ENCODE results near the gene MARCHF10. TPM values are rescaled to one million over a fixed set of nuclear protein-coding genes. Genes with fewer than 3 reads are reported as not detected.
A peak's percentile ranks its signal among the peaks of the same experiment; 100 is the strongest.

Gene MARCHF10
- total RNA-seq, 4 donors from 2014 or later: 0.33 to 0.52 (median 0.42) TPM; not detected in 1

DNA sequence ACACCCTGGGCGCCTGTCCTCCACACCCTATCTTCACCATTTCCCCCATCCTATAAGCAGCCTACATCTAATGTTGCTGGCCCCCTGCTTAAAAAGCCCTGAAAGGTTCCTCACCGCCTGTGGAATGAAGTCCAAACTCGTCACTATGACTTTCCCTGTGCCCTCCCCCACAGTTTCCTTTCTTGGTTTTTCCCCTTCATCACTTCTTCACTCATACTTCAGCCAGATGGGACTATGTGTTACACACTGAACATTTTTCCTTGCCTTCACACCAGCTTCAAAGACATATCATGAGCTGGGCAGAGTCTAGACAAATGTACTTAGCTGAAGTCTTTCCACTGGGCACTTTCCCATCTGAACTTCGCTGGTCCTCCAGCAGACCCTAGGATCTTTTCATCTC, 1.5 kb upstream of the MARCHF10 start:
- DNase-seq (ENCODE audit: extremely low spot score): no peak

DNA sequence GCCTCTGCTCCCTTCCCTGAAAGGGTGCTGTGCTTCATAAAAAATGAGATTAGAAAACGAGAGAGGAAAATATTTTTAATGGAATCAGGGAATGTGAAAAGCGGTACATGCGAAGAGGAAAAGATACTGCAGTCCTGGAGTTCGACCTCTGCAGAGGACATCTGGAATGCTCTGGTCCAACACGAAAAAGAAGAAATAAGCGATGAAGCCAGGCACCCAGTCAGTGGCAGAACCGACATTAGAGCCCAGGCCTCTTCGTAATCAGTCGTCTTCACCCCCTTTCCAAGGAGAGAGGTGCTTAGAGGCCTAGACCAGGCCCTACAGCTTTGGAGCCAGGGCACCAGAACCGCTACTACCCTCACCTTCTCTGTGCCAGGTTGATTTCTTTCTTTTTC, 459 bp upstream of the MARCHF10 start:
- Histone ChIP-seq H3K27ac (replicated peaks in 1 of 4) (no peak overlapping the region), H3K27me3 (peaks cover 0 to 45% (median 12%) of the 10 kb centered on the region in 4 donors)

More for the DNA sequence above, 1.5 kb upstream of the MARCHF10 start:
- Histone ChIP-seq H3K27me3 (peaks cover 0 to 34% (median 12%) of the 10 kb centered on the region in 4 donors), H3K27ac (replicated peaks in 1 of 4) (no peak overlapping the region), H3K4me3 (no peak overlapping the region), H3K9me3 (peaks cover 0 to 5% (median 1%) of the 10 kb centered on the region in 4 donors), H3K4me1 (peaks cover 4 to 11% (median 9%) of the 10 kb centered on the region in 4 donors), H3K36me3 (no peaks in the 10 kb centered on the region)
- intact Hi-C loops (cut with DNase I): loop anchor here (10.0 kb wide), 1 partner anchor 155 kb away; the partner anchor contains the start of gene TANC2
- TF ChIP-seq POLR2A (IDR thresholded peaks at IDR 0.05; ENCODE audit: low read depth) (no peak), EP300 (IDR thresholded peaks at IDR 0.05) (no peak), POLR2AphosphoS5 (IDR thresholded peaks at IDR 0.05) (no peak)
- TF ChIP-seq, protein P1, sequence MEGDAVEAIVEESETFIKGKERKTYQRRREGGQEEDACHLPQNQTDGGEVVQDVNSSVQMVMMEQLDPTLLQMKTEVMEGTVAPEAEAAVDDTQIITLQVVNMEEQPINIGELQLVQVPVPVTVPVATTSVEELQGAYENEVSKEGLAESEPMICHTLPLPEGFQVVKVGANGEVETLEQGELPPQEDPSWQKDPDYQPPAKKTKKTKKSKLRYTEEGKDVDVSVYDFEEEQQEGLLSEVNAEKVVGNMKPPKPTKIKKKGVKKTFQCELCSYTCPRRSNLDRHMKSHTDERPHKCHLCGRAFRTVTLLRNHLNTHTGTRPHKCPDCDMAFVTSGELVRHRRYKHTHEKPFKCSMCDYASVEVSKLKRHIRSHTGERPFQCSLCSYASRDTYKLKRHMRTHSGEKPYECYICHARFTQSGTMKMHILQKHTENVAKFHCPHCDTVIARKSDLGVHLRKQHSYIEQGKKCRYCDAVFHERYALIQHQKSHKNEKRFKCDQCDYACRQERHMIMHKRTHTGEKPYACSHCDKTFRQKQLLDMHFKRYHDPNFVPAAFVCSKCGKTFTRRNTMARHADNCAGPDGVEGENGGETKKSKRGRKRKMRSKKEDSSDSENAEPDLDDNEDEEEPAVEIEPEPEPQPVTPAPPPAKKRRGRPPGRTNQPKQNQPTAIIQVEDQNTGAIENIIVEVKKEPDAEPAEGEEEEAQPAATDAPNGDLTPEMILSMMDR (IDR thresholded peaks at IDR 0.05): no peak
- 86% methylated on average over 4 of the region's 4 CpGs for WGBS

DNA sequence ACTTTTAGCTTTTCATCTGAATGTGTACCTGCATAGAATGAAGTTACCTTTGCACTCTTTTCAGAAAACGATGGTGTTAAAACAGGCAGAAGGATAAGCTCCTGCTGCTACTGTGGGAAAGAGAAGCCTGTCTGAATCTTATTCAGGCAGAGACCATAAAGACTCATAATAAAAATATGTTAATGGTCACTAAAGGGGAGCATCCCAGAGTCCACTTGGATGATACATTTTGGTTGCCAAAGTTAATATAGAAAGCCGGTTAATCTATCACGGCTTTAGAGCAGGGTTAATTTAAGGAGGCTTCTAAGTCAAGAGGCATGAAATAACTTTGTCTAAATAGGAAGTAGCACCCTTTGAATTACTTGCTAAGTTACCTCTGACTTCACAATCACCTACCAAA, 2.9 kb downstream of the MARCHF10 start:
- no peaks in the 10 kb centered on the region for H3K36me3 ChIP-seq
- TF ChIP-seq POLR2AphosphoS5 (IDR thresholded peaks at IDR 0.05) (no peak), EP300 (IDR thresholded peaks at IDR 0.05) (no peak), POLR2A (IDR thresholded peaks at IDR 0.05; ENCODE audit: low read depth) (no peak)
- TF ChIP-seq, protein P1 (IDR thresholded peaks at IDR 0.05): no peak
- 90% methylated on average over 3 of the region's 3 CpGs for WGBS

More for the DNA sequence above, 459 bp upstream of the MARCHF10 start:
- H3K4me3 ChIP-seq: peak overlapping the region in 3 of 4 donors; percentile 36 to 40 (median 40)
- no peak for DNase-seq (ENCODE audit: extremely low spot score)
- intact Hi-C loops (cut with DNase I): no loop called here
- no peaks in the 10 kb centered on the region for H3K36me3 ChIP-seq
- H3K4me1 ChIP-seq: peaks cover 4 to 11% (median 9%) of the 10 kb centered on the region in 4 donors
- WGBS: 68% methylated on average over 10 of the region's 10 CpGs
- H3K9me3 ChIP-seq: no peaks in the 10 kb centered on the region
- TF ChIP-seq EP300 (IDR thresholded peaks at IDR 0.05): no peak
- TF ChIP-seq POLR2A (IDR thresholded peaks at IDR 0.05; ENCODE audit: low read depth): no peak
- no peak for TF ChIP-seq POLR2AphosphoS5 (IDR thresholded peaks at IDR 0.05)

DNA sequence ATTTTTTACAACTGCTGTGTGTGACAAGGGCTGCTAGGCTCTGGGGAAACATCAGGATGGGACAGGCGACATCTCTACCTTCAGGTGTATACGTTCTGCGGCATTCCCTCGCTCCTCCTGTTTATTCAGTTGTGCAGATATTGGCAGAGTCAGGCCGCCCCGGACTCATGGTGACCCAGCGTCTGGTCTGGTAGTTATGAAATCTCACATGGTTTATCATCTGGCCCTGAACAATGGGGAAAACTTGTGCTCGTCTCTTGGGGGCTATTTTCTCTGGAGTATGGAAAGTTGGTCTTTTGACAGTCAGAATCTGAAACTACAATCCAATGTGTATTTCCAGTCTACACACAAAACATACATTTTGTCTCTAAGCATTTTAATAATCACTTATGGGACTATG, 3.3 kb downstream of the MARCHF10 start:
- TF ChIP-seq, protein P1 (IDR thresholded peaks at IDR 0.05): no peak
- TF ChIP-seq EP300 (IDR thresholded peaks at IDR 0.05) (no peak), POLR2A (IDR thresholded peaks at IDR 0.05; ENCODE audit: low read depth) (no peak), POLR2AphosphoS5 (IDR thresholded peaks at IDR 0.05) (no peak)
- Histone ChIP-seq H3K4me1 (peaks cover 4 to 11% (median 9%) of the 10 kb centered on the region in 4 donors), H3K4me3 (no peak overlapping the region), H3K9me3 (no peaks in the 10 kb centered on the region), H3K27me3 (peaks cover 0 to 59% (median 12%) of the 10 kb centered on the region in 4 donors), H3K27ac (replicated peaks in 1 of 4) (no peak overlapping the region), H3K36me3 (no peaks in the 10 kb centered on the region)
- intact Hi-C loops (cut with DNase I): no loop called here
- 90% methylated on average over 8 of the region's 8 CpGs for WGBS
- no peak for DNase-seq (ENCODE audit: extremely low spot score)

More for the DNA sequence above, 2.9 kb downstream of the MARCHF10 start:
- H3K27me3 ChIP-seq: peaks cover 0 to 59% (median 12%) of the 10 kb centered on the region in 4 donors
- DNase-seq (ENCODE audit: extremely low spot score): no peak
- no peaks in the 10 kb centered on the region for H3K9me3 ChIP-seq
- H3K4me3 ChIP-seq: no peak overlapping the region
- intact Hi-C loops (cut with DNase I): no loop called here
- H3K27ac ChIP-seq (replicated peaks in 1 of 4): no peak overlapping the region
- H3K4me1 ChIP-seq: peaks cover 4 to 11% (median 9%) of the 10 kb centered on the region in 4 donors

DNA sequence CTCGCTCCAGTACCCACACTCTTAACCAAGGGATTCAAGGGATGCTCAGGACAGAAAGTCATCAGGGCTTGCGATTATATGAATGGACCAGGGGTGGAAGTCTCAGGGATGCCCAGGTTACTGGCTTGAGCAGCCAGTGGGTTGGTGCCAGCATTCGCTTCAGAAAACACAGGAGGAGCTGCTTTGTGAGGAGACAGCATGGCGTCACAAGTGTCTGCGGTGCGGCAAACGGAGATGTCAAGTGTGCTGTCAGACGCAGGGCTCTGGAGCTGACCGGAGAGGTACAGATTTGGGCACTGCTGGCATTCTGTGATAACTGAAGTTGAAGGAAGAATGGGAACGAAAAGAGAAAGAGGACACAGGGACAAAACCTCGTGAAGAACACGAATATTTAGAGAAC, 4.1 kb downstream of the MARCHF10 start:
- H3K4me1 ChIP-seq: peaks cover 4 to 11% (median 9%) of the 10 kb centered on the region in 4 donors
- 96% methylated on average over 12 of the region's 12 CpGs for WGBS

More for the DNA sequence above, 4.1 kb downstream of the MARCHF10 start:
- H3K36me3 ChIP-seq: no peaks in the 10 kb centered on the region
- H3K4me3 ChIP-seq: no peak overlapping the region
- DNase-seq (ENCODE audit: extremely low spot score): no peak
- no peak overlapping the region for H3K27ac ChIP-seq (replicated peaks in 1 of 4)
- intact Hi-C loops (cut with DNase I): no loop called here
- TF ChIP-seq, protein P1 (IDR thresholded peaks at IDR 0.05): no peak
- TF ChIP-seq POLR2AphosphoS5 (IDR thresholded peaks at IDR 0.05): no peak
- no peak for TF ChIP-seq POLR2A (IDR thresholded peaks at IDR 0.05; ENCODE audit: low read depth)
- no peak for TF ChIP-seq EP300 (IDR thresholded peaks at IDR 0.05)
- no peaks in the 10 kb centered on the region for H3K9me3 ChIP-seq
- peaks cover 0 to 59% (median 12%) of the 10 kb centered on the region in 4 donors for H3K27me3 ChIP-seq
